IMR-90 (cell line): ENCODE measurements around the gene ABAT. TPM values are rescaled to one million over a fixed set of nuclear protein-coding genes. Genes with fewer than 3 reads are reported as not detected.
"Not testable (repeated sequence)": the region's sequence is repeated elsewhere in the genome, so short reads cannot be mapped to it uniquely, and the experiment has no call there.

Experiments
- ATAC-seq: fragments of 200-7000 bp; cut with Tn5 transposase; 2 replicates; pipeline ENCODE4 v1.9.1; 2020; ENCODE audit warnings: low read depth, mild to moderate bottlenecking, moderate library complexity
- BruUV-seq: library from RNA; stranded (reverse); fragments of 400-500 nt; replicated peaks from 2 replicates; lab custom pipeline; 2021; lab: Mats Ljungman, UMichigan
- CTCF ChIA-PET: fragments of 300-600 bp; formaldehyde crosslinking; extraction: SDS; loops from one replicate; lab custom pipeline; 2021; ENCODE audit warnings: antibody characterized with exemption; lab: Yijun Ruan, JAX
- POLR2A ChIA-PET: fragments of 300-600 bp; sonication (Branson Sonifier 250); formaldehyde crosslinking; loops from one replicate; lab custom pipeline; 2022; ENCODE audit warnings: antibody characterized with exemption; ENCODE audit not compliant: unreplicated experiment; lab: Charles Lee
- DNase-seq: peaks from one replicate; pipeline ENCODE4 v3.0.0; 2013
- H2AFZ ChIP-seq: replicated peaks from 2 replicates; pipeline ENCODE3; 2013; ENCODE audit warnings: low read length, mild to moderate bottlenecking; ENCODE audit not compliant: poor library complexity
- H2AK5ac ChIP-seq: 2 replicates; pipeline ENCODE4 v1.6.1; 2013; ENCODE audit warnings: low read depth, low read length, inconsistent platforms
- H2AK9ac ChIP-seq: replicated peaks from 2 replicates; pipeline ENCODE3; 2013; ENCODE audit warnings: mild to moderate bottlenecking, low read depth, low read length, moderate library complexity; ENCODE audit not compliant: poor library complexity
- H2BK120ac ChIP-seq: 2 replicates; pipeline ENCODE4 v1.6.1; 2013; ENCODE audit warnings: low read depth, low read length, inconsistent platforms
- H2BK15ac ChIP-seq: 3 replicates; pipeline ENCODE4 v1.6.1; 2013; ENCODE audit warnings: low read depth, low read length, inconsistent platforms
- H2BK20ac ChIP-seq: 2 replicates; pipeline ENCODE4 v1.6.1; 2013; ENCODE audit warnings: low read depth, mild to moderate bottlenecking, inconsistent platforms, low read length, moderate library complexity
- H2BK5ac ChIP-seq: 2 replicates; pipeline ENCODE4 v1.6.1; 2013; ENCODE audit warnings: mild to moderate bottlenecking, low read depth, low read length, inconsistent platforms; ENCODE audit not compliant: poor library complexity, severe bottlenecking
- H3K14ac ChIP-seq: replicated peaks from 2 replicates; pipeline ENCODE4 v1.6.1; 2013; ENCODE audit warnings: low read depth, low read length, inconsistent platforms
- H3K18ac ChIP-seq: 2 replicates; pipeline ENCODE4 v1.6.1; 2013; ENCODE audit warnings: low read depth, low read length, control low read depth
- H3K23ac ChIP-seq: 2 replicates; pipeline ENCODE4 v1.6.1; 2013; ENCODE audit warnings: low read depth, low read length, inconsistent platforms
- H3K27ac ChIP-seq: 2 replicates; pipeline ENCODE4 v1.5.1; 2013; ENCODE audit warnings: mild to moderate bottlenecking, control low read depth, low read length; ENCODE audit not compliant: insufficient read depth
- H3K27me3 ChIP-seq: 2 replicates; pipeline ENCODE4 v1.6.1; 2013; ENCODE audit warnings: low read length; ENCODE audit not compliant: control insufficient read depth, insufficient read depth
- H3K36me3 ChIP-seq: 2 replicates; pipeline ENCODE4 v1.6.1; 2013; ENCODE audit warnings: low read length, mixed read lengths; ENCODE audit not compliant: control insufficient read depth, insufficient read depth
- H3K4ac ChIP-seq: 2 replicates; pipeline ENCODE4 v1.6.1; 2013; ENCODE audit warnings: low read depth, low read length, inconsistent platforms
- H3K4me1 ChIP-seq: 2 replicates; pipeline ENCODE4 v1.6.1; 2013; ENCODE audit warnings: low read length, mixed read lengths; ENCODE audit not compliant: control insufficient read depth, insufficient read depth
- H3K4me2 ChIP-seq: 2 replicates; pipeline ENCODE4 v1.6.1; 2013; ENCODE audit warnings: low read depth, mild to moderate bottlenecking, control low read depth, low read length, moderate library complexity
- H3K4me3 ChIP-seq: 2 replicates; pipeline ENCODE4 v1.5.1; 2013; ENCODE audit warnings: low read depth, mild to moderate bottlenecking, control low read depth, low read length, moderate library complexity; ENCODE audit not compliant: insufficient read depth
- H3K56ac ChIP-seq: 2 replicates; pipeline ENCODE4 v1.6.1; 2013; ENCODE audit warnings: low read length, inconsistent platforms; ENCODE audit not compliant: insufficient read depth; ENCODE audit errors: extremely low read depth
- H3K79me1 ChIP-seq, 2 experiments: 2 replicates each; pipeline ENCODE4 v1.6.1; 2013; ENCODE audit warnings: low read length in 2 of 2, inconsistent platforms in 1 of 2, low read depth in 1 of 2
- H3K9ac ChIP-seq: 2 replicates; pipeline ENCODE4 v1.6.1; 2013; ENCODE audit warnings: low read depth, low read length, control low read depth
- H3K9me1 ChIP-seq: 2 replicates; pipeline ENCODE4 v1.6.1; 2013; ENCODE audit warnings: low read length, inconsistent platforms; ENCODE audit not compliant: insufficient read depth
- H3K9me3 ChIP-seq: 2 replicates; pipeline ENCODE4 v1.6.1; 2013; ENCODE audit warnings: low read length; ENCODE audit not compliant: control insufficient read depth, insufficient read depth
- H4K20me1 ChIP-seq: 2 replicates; pipeline ENCODE4 v1.6.1; 2013; ENCODE audit warnings: low read length, inconsistent platforms; ENCODE audit not compliant: insufficient read depth
- H4K5ac ChIP-seq: 2 replicates; pipeline ENCODE4 v1.6.1; 2013; ENCODE audit warnings: mild to moderate bottlenecking, low read depth, low read length, control low read depth
- H4K8ac ChIP-seq, 2 experiments: 2 replicates each; pipeline ENCODE4 v1.6.1; 2013; ENCODE audit warnings: low read depth in 2 of 2, low read length in 2 of 2, control low read depth in 1 of 2, inconsistent platforms in 1 of 2
- H4K91ac ChIP-seq: 2 replicates; pipeline ENCODE4 v1.6.1; 2013; ENCODE audit warnings: low read depth, low read length, inconsistent platforms; ENCODE audit not compliant: insufficient read depth
- WGBS, 2 experiments: methylation state at CpG; one replicate each; pipeline versions ENCODE4 v1.1.5 to v1.1.7; 2013; ENCODE audit warnings: missing lambda C conversion rate in 2 of 2; ENCODE audit not compliant: insufficient read length in 1 of 2; ENCODE audit errors: extremely low coverage in 2 of 2; 5-methylcytosine and 5-hydroxymethylcytosine counted together
- dilution Hi-C: fragments of 300-500 bp; cut with HindIII; formaldehyde crosslinking; loops from one replicate; pipeline ENCODE4 v1.14.3; 2018; ENCODE audit warnings: low sequenced_read_pairs; ENCODE audit not compliant: unreplicated experiment
- in situ Hi-C: fragments of 300-500 bp; cut with MboI; formaldehyde crosslinking; loops from 3 replicates; pipeline ENCODE4 v1.14.3; 2019; ENCODE audit warnings: low sequenced_read_pairs, inconsistent platforms, mixed read lengths
- intact Hi-C: fragments of 100-400 bp; cut with micrococcal nuclease; formaldehyde crosslinking; loops from 2 replicates; pipeline ENCODE4 v1.10.0; 2022
- polyA plus RNA-seq, 3 experiments: library from polyadenylated mRNA; depleted of rRNA; stranded (reverse); fragments of >200 nt; gene quantifications; 2 replicates each; pipeline ENCODE4 v1.2.3, GENCODE V29; 2012; ENCODE audit warnings: low replicate concordance in 1 of 3
- total RNA-seq: library from RNA; depleted of rRNA; stranded (reverse); fragments of >200 nt; gene quantifications from 2 replicates; pipeline ENCODE4 v1.2.3, GENCODE V29; 2012

The ABAT gene
- total and polyA plus RNA-seq, 2 of the 4 experiments (the other 2 are of a cell fraction), result 4.5 to 6.9 TPM

- H4K20me1 ChIP-seq, H2AFZ ChIP-seq, H4K5ac ChIP-seq, H3K23ac ChIP-seq, H3K4me2 ChIP-seq, DNase-seq, H3K4ac ChIP-seq, H3K79me1 ChIP-seq, H3K9me3 ChIP-seq, intact Hi-C loops, H2BK120ac ChIP-seq, BruUV-seq, H2AK5ac ChIP-seq, H2AK9ac ChIP-seq, H2BK20ac ChIP-seq, H3K9ac ChIP-seq, CTCF ChIA-PET, dilution Hi-C loops, H3K27ac ChIP-seq, H4K8ac ChIP-seq, H4K91ac ChIP-seq, H2BK5ac ChIP-seq, H3K4me3 ChIP-seq, H3K18ac ChIP-seq, H3K14ac ChIP-seq, H3K9me1 ChIP-seq, H3K4me1 ChIP-seq, H3K36me3 ChIP-seq, H3K27me3 ChIP-seq, POLR2A ChIA-PET, ATAC-seq, H3K56ac ChIP-seq, in situ Hi-C loops, H2BK15ac ChIP-seq: not testable (repeated sequence)
- 77% methylated on average over 6 of the region's 11 CpGs; no CpG with 5 or more reads in 1 of the 2 experiments for WGBS, 2 experiments
Measured at GRCh38 chr16:8786316-8786715, 111.9 kb downstream of the ABAT start.
